ENCODE data around the gene WFIKKN1.

The WFIKKN1 gene, protein sequence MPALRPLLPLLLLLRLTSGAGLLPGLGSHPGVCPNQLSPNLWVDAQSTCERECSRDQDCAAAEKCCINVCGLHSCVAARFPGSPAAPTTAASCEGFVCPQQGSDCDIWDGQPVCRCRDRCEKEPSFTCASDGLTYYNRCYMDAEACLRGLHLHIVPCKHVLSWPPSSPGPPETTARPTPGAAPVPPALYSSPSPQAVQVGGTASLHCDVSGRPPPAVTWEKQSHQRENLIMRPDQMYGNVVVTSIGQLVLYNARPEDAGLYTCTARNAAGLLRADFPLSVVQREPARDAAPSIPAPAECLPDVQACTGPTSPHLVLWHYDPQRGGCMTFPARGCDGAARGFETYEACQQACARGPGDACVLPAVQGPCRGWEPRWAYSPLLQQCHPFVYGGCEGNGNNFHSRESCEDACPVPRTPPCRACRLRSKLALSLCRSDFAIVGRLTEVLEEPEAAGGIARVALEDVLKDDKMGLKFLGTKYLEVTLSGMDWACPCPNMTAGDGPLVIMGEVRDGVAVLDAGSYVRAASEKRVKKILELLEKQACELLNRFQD

DNA sequence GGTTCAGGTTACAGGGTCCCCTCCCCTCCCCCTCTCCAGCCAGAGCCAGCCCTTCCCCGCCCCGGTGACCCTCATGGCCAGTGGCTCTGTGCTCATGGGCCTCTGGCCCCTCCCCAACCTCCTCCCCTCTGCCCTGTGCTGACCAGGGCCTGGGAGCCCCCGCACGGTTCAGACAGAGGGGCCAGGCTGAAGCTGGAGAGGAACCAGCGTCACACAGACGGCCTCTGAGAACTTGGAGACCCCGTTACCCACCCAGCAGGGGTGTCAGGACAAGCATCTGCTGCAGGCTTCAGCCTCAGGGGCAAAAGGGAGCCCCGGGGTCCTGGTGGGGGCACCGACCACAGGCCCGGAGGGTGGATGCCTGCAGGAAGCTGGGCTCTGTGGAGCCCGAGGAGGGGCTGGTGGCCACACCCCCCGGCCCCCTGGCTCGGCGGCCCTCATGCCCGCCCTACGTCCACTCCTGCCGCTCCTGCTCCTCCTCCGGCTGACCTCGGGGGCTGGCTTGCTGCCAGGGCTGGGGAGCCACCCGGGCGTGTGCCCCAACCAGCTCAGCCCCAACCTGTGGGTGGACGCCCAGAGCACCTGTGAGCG is at the start of gene WFIKKN1:
TSS of gene WFIKKN1 (plus strand) at position 171 of the 591 bp plus-strand sequence. CDS start at position 440, 269 bp downstream.
- DNase-seq, result no peak

DNA sequence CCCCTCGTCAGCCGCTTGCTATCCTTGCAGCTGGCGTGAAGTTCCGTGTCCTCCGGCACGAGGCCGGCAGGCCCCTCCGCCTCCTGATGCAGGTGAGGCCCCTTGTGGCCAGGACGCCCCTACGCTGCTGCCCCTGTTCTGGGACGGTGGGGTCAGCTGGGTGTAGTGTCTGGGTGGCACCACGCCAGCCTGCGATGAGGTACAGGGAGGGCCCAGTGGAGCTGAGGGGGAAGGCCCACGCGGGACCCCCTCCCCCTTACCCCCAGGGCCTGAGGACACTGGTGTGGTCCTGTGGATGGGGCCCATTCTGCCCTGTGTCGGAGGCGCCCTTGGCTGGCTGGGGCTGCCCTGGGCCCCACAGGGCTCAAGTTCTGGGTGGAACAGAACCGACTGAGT is 48.6 kb upstream of the WFIKKN1 start:
- DNase-seq, result no peak

DNA sequence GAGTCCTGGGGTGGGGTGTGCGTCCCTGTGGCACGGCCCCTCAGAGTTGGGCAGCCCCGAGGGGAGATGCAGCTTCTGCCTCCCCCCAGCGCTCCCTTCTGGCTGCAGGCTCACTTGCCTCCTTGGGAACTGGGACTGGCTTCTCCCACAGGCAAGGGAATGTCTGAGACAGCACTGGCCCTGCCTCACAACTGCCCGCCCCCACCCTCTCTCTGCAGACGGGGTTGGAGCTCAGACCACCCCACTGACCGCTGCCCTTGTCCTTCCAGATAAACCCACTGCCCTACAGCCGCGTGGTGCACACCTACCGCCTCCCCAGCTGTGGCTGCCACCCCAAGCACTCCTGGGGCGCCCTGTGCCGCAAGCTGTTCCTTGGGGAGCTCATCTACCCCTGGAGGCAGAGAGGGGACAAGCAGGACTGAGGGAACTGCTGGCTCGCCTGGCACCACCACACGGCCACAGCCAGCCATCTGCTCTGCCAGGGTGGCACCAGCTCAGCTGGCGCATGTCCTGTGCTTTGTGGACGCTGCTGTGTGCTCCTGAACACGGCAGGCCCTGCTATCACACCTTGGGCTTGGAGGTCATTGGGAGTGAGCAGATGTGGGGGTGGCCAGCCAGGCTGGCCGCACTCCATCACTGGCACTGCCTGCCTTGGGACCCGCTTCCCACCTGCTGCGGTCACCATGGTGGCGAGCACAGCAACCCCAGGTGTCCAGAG is 48.0 kb upstream of the WFIKKN1 start:
- DNase-seq, result no peak

DNA sequence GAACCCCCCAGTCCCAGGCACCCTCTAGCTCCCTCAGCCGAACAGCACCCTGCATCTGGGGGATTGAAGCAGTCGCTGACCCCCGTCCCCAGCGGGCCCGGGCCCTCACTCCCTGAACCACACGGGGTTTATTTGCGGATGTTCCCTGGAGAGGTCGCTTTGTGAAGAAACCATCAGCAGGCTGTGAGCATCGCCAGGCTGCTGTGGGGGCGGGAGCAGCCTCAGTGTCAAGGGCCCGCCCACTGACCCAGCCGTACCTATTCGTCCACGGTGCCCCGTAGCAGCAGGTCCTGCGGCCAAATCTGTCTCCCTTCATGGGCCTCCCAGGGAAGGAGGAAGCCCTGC is 47.3 kb upstream of the WFIKKN1 start:
- no peak for DNase-seq

DNA sequence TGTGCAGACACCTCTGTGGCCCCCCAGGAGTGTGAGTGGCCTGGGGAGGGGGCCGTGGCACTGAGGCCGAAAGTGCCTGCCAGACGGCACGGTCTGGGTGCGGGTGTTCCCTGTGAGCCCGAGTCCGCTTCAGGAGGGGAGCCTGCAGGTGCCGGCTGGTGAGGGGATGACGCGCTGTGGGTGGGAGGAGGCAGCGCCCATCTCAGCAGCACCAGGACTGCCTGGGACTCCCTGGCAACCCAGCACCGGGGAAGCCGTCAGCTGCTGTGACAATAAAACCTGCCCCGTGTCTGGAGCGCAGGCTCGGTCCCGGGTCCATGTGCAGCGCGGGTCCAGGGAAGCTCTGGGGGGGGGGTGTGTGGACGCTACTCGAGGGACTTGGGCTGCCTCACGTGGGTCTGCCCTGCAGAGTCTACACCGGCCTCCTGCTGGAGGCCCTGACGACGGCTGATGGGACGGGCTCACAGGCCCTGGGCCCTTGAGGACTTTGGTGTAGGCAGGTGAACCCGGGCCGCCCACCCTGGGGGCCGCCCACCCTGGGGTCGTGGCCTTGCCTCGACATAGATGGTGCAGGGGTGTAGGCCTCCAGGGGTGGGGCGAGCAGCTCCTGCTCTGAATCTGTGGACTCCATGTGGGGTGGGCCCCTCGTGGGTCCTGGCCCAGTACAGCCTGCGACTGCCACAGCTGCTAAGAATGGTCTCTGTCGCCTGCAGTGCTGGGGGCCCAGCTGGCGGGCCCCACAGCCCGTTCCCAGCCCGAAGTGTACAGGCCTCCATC is 46.8 kb upstream of the WFIKKN1 start:
- no peak for DNase-seq

DNA sequence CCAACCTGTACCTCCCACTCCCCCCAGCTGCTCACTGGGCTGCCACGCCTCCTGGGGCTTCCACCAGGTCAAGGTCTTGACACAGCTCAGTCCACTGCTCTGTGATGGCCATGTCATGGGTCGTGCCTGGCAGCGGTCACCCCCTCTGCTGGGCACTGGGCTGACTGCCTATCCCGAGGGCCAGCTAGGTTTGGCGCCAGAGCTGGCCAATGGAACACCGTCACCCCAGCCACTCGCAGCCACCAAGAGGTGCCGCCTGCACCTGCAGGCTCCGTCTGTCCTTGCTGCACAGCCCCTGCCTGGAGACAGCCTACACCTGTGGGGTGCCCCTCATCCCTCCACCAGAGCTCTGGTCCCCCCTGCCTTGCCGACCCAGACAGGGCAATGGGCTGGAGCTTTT is 45.4 kb upstream of the WFIKKN1 start:
- DNase-seq, result no peak

DNA sequence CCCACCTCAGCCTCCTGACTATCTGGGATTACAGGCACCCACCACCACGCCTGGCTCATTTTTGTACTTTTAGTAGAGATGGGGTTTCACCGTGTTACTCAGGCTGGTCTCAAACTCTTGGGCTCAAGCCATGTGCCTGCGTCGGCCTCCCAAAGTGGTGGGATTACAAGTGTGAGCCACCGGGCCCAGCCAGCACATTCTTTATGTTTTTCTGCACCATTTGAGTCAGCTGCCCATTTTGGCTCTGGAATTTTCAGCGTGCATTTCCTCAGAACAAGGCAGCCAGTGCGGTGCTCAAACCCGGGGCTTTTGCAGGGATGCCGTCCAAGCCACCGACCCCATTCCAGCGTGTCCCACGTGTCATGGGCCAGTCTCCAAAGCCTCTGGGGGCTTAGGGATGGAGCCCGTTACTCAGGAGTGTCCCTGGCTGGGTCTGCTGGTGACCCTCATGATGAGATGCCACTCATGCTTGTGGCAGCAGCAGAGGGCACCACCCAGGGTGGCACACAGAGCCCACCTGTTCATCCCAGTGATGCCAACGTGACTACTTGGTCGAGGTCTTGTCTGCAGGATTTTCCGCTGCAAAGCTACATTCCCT is 44.6 kb upstream of the WFIKKN1 start:
- no peak for DNase-seq

DNA sequence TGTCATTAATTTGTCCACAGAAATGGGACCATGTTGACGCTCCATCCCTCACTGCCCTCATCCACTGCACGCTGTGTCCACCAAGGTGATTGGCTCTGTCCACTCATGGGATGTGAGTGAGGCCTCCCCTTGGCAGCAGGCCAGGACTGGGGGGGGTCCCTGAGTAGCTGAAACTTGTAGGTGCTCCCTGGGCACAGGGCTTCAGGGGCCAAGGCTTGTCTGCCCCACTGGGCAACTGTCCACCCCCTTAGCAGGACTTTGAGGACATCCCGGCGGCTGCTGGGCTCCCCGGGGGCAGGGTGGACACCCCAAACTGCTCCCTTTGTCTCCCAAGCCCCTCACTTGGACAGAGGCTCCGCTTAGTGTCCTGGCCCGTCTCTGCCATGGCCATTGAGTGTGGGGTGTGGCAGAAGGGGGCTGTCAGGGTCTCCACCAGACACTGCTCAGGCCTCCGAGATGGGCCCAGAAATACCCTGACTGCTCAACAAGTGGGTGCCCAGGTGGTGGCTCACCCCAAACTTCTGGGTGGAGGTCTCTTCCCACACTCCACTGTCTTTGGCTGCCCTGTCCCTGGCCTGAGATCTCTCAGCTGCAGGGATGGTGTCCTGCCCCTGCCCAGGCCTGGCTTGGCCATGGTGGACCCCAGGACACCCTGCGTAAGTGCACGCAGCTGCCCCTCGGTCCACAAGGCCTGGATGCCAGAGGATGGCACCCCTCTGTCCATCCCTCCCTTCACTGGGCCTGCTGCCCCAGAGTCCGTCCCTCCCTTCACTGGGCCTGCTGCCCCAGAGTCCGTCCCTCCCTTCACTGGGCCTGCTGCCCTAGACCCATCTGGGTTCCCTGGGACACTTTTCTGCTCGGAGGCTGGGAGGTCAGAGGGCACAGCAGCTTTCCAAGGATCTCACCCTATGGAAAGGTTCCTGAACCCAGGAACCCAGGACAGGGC is 43.9 kb upstream of the WFIKKN1 start:
- no peak for DNase-seq

DNA sequence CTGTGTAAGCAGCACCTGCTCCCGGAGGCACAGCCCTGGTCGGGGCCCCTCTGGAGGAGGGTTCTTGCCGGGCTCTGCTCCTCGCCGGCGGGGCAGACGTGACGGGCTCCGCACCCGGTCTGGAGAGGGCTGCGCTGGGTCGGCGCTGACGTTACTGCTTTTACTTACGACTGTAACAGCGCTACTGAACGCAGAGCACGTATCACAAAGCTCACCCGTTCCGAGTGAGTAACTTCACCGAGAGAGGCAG is 42.2 kb upstream of the WFIKKN1 start:
- DNase-seq, result peak; percentile 57 to 64

DNA sequence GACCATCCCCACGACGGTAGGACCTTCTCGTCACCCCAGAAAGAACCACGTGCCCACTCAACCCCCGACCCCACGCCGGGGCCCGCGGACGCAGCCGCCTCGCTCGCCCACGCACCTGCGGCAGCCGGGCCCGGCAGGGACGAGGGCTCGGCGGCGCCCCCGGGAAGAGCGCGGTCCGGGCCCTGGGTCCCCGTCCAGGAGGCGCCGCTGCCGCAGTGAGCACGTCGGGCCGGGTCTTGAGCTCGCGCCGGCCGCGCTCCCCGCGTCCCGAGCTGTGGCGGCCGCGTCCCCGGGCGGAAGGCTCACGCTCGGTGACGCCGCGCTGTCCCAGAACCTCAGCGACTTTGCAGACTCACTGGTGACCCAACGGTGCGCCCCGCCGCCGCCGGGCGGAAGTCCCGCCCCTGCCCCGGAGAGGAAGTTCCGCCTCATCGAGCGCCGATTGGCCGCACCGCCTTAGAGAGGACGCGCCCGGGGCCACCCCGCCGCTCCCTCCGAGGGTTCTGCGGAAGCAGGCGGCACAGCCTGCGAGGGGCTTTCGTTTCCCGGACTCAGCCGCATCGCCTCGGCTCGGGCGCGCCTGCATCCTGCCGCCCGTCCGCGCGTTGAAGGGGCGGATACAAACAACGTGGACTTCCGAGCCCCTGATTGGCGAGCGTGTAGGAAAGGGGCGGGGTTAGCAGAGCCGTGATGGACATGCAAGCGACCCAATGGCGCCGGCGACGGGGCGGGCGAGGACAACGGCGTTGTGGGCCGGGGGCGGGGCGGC is 41.7 kb upstream of the WFIKKN1 start:
- peak; percentile 98 to 99 for DNase-seq

DNA sequence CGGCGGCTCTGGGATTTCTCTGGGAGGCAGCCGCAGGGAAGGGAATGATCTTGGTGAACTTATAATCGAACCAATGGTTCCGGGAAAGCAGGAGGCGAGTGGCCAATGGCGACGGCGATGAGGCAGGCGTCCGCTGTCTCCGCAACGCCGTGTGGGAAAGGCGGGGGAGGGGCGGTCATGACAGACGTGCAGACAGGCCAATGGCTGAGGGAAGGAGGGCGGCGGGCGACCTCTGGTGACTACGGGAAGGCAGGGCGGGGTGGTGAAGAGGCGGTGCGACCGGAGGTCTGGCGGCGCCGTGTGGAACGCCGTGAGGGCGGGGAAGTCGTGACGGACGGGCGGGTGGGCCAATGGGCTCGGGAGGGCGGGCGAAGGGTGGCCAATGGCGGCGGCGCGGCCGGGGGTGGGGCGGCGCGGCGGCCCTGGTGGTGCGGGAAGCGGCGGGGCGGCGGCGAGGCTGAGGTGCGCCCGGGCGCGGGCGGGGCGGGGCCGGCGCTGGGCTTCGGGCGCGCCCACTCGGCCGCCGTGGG is 41.1 kb upstream of the WFIKKN1 start, which contains the start of gene RAB40C:
TSS of gene RAB40C (plus strand) at position 409 of the 530 bp plus-strand sequence. CDS start 226 bp downstream, outside the sequence.
- DNase-seq, result peak; percentile 99 to 100

DNA sequence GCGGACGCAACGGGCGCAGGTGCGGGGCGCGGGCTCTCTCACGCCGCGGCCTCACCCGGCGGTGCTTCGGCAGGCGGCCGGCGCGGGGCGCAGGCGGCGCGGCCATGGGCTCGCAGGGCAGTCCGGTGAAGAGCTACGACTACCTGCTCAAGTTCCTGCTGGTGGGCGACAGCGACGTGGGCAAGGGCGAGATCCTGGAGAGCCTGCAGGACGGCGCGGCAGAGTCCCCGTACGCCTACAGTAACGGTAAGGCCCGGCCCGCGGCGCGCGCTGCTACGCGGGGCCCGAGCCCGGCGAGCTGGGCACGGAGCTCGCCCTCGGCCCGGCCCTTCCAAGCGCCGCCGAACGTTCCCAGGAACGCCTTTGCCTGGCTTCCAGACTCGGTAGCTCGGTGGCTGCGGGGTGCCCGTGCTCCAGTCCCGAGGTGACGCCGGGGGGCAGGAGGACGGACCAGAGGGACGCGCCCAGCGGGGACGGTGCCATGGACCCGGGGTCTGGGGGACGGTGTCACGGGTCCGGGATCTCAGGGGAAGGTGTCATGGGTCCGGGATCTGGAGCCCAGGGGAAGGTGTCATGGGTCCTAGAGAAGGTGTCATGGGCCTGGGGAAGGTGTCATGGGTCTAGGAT is 40.5 kb upstream of the WFIKKN1 start:
- no peak for DNase-seq

DNA sequence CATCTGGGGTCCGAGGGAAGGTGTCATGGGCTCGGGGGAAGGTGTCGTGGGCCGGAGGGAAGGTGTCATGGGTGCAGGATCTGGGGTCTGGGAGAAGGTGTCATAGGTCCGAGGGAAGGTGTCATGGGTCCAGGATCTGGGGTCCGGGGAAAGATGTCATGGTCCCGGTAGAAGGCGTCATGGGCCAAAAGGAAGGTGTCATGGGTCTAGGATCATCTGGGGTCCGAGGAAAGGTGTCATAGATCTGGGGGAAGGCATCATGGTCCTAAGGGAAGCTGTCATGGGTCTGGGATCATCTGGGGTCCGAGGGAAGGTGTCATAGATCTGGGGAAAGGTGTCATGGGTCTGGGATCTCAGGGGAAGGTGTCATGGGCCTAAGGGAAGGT is 40.0 kb upstream of the WFIKKN1 start:
- DNase-seq, result no peak

DNA sequence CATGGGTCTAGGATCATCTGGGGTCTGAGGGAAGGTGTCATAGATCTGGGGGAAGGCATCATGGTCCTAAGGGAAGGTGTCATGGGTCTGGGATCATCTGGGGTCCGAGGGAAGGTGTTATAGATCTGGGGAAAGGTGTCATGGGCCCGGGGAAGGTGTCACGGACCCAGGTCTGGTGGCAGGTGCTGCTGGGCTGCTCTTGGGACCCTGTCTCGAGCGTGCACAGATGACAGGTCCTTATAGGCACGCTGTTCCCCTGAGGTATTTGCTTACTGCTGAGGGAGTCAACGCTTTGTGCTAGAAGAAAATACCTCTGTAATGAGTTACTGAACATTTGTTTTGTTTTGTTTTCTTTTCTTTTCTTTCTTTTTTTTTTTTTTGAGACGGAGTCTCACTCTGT is 39.6 kb upstream of the WFIKKN1 start:
- no peak for DNase-seq

DNA sequence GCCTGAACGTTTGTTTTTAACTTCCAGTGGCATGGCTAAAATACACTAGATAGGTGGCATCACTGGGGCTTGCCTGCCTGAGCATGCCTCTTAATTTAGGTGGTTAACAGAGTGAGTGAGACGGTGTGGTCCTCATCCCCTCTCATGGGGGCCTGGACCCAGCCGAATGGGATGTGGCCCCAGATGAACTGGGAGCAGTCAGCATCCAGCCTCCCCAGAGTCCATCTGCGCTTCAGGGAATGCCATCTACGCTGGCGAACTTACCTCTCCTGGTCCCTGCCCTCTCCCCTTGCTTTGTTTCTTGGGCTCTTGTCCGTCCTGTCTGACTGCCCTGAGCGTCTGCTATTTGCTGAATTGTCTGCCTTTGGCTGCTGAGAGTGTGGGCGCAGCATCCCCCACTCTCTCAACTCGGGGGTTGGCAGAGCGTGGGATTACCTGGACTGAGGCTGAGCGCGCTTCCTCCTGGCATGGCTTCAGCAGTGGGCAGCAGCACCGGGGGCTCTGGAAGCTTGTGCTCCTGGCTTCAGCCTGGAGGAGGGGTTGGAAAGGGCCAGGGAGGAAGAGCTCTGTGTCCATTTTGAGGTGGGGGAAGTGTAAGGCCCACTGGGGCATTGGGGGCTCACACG is 38.8 kb upstream of the WFIKKN1 start:
- DNase-seq, result no peak

DNA sequence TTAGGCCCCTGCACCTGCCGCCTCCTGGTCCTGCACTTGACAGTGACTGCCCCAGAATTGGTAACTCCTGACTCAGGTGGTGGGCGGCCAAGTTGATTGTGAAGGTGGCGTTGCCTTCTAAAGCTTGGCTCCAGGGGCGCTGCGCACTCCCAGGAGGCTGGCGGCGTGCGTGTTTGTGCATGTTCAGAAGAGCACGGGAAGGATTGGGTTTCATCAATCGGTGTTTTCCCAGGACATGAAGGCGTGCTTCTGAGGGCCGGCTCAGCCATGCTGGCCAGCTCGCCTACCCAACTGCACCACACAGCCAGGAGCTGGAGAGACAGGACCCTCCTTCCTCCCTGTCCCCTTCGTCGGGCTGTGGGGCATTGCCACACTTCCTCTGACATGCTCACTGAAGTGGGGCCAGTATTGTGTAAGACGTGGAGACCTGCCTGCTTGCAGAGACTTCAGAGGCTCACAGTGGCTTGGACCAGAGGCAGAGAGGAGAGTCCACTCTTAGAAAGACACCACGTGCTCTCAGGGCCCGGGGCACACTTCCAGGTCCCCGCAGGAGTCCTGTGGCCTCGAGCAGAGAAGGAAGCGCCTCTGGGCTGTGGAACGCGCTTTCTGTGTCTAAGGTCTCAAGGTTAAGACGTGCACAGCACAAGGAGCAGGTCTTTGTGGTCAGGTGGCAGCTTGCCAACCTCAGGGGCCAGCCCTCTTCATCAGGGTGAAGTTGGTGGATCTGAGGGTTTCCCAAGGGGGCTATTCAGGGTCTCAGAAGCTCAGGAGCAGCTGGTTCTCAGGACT is 38.1 kb upstream of the WFIKKN1 start:
- no peak for DNase-seq

DNA sequence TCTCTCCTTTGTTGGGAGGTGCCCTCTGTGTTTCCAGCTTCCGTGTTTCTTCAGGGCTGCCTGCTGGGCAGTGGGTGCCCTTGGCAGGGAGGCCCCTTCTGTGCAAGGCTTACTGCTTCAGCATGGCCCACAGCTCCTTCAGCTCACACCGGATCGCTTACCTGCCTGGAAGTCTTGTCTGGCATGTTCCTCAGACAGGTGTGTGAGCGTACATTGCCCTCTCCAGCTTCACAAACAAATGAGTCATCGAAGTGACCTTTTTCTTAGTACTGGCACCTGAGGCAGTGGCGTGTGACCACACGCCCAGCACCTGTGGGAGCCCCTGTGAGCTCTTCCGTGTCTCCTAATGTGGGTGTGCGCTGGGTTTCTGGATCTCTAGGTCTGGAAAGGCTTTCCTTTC is 37.4 kb upstream of the WFIKKN1 start:
- DNase-seq, result no peak

DNA sequence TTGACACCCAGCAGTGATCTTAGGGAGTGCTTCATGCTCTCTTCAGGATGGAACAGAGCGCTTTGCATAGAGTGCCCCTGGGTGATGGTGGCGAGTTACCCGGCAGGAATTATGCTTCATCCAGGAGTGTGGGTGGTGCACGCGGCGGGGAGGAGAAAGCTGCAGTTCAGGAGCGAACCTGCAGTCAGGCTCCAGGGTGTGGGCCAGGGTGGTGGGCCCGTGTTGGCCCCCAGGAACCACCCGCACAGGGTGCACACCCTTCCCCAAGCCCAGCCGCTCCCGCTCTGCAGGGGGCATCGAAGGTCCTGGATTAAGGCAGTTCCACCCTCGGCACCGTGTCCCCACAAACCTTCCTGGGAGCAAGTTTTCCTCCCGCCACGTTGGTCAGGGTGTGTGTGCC is 37.0 kb upstream of the WFIKKN1 start:
- no peak for DNase-seq

DNA sequence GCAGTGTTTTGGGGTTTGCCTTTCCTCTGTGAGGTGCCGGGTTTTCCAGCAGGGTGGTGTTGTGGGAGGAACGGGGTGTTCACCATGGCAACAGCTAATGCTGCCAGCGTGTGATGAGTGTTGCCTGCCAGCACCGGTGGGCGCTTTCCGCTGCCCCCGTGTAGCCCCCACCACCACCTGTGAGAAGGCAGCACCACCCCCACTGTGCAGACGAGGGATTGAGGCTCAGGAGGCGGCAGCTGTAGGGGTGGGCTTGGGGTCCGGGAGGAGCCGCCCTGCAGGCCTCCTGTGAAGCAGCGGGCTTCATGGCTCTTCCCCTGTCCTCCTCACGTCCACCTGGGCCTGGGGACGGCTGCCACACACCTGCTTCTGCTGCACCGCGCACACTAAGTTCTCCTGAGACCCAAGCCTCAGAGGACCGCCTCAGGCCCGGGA is 35.7 kb upstream of the WFIKKN1 start:
- no peak for DNase-seq

All from activated CD4-positive, alpha-beta T cell treated with anti-CD3 and anti-CD28 coated beads for 4 hours (primary cell).